ENCODE data around the gene RHBG.

The RHBG gene

DNA sequence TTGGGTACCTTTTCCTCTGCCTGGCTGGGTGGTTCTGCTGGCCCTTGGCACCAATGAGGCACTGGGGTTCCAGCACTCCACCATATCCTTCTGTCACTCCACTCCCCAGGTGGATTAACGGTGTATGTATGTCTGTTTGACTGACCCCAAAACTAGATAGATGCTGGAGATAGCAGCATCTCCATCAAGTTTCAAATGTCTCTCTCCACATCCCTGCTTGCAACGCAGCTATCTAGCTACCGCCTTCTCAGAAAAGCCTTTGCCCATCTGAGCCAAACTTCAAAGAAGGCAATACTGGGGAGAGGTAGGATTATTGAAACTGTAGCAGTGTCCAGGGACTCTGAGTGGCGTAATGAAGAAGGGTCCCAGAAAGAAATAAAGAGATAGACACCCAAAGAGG is 64.0 kb downstream of the RHBG start:
- H3K9ac ChIP-seq (ENCODE audit: low read depth, low read length): no peak overlapping the region
- ATAC-seq (ENCODE audit: insufficient read depth, low read depth) (no peak), DNase-seq (no peak)
- H3K36me3 ChIP-seq (ENCODE audit: insufficient read depth, low read length): no peaks in the 10 kb centered on the region
- H4K20me1 ChIP-seq (ENCODE audit: insufficient read depth, low read length): no peaks in the 10 kb centered on the region
- no peaks in the 10 kb centered on the region for H3K4me1 ChIP-seq (ENCODE audit: insufficient read depth, low read length)
- TF ChIP-seq, protein P1, sequence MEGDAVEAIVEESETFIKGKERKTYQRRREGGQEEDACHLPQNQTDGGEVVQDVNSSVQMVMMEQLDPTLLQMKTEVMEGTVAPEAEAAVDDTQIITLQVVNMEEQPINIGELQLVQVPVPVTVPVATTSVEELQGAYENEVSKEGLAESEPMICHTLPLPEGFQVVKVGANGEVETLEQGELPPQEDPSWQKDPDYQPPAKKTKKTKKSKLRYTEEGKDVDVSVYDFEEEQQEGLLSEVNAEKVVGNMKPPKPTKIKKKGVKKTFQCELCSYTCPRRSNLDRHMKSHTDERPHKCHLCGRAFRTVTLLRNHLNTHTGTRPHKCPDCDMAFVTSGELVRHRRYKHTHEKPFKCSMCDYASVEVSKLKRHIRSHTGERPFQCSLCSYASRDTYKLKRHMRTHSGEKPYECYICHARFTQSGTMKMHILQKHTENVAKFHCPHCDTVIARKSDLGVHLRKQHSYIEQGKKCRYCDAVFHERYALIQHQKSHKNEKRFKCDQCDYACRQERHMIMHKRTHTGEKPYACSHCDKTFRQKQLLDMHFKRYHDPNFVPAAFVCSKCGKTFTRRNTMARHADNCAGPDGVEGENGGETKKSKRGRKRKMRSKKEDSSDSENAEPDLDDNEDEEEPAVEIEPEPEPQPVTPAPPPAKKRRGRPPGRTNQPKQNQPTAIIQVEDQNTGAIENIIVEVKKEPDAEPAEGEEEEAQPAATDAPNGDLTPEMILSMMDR (IDR thresholded peaks at IDR 0.05; ENCODE audit: borderline replicate concordance, extremely low read depth, low read length, poor library complexity, severe bottlenecking): no peak
- TF ChIP-seq EZH2 (IDR thresholded peaks at IDR 0.05; ENCODE audit: borderline replicate concordance, low read depth, low read length, severe bottlenecking): no peak
- H3K4me3 ChIP-seq (ENCODE audit: low read depth in 1 of 2, low read length in 2 of 2): no peak overlapping the region
- H3K79me2 ChIP-seq (ENCODE audit: insufficient read depth, low read length): no peaks in the 10 kb centered on the region
- no peak overlapping the region for H3K4me2 ChIP-seq (ENCODE audit: insufficient read depth, low read length)
- H3K9me3 ChIP-seq (ENCODE audit: insufficient read depth, low read length, severe bottlenecking): no peaks in the 10 kb centered on the region
- H2AFZ ChIP-seq (ENCODE audit: low read depth, low read length): no peak overlapping the region
- H3K27ac ChIP-seq (ENCODE audit: low read length): no peak overlapping the region
- peaks cover 41% of the 10 kb centered on the region for H3K27me3 ChIP-seq (ENCODE audit: insufficient read depth, low read length, poor library complexity)

DNA sequence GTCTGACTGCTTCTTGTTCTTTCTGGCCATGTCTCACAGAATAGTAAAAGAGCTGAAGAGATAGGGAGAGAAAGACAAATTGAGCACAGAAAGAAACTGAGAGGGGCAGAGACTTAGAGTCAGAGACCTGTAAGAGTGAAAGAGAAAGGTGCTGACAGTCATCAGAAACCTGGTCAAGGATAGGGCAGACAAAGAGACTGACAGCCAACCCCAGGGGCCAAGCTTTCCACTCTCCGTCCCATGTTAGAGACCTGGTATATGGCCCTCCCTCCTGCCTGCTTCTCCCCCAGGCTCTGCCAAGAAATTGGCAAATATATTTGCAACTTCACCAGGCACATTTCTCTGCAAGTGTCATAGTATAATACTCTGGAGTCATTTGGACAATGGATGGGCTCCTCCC is 64.6 kb downstream of the RHBG start:
- no peaks in the 10 kb centered on the region for H3K36me3 ChIP-seq (ENCODE audit: insufficient read depth, low read length)
- TF ChIP-seq EZH2 (IDR thresholded peaks at IDR 0.05; ENCODE audit: borderline replicate concordance, low read depth, low read length, severe bottlenecking): no peak
- TF ChIP-seq, protein P1 (IDR thresholded peaks at IDR 0.05; ENCODE audit: borderline replicate concordance, extremely low read depth, low read length, poor library complexity, severe bottlenecking): no peak
- H3K79me2 ChIP-seq (ENCODE audit: insufficient read depth, low read length): no peaks in the 10 kb centered on the region
- H3K27ac ChIP-seq (ENCODE audit: low read length): no peak overlapping the region
- H2AFZ ChIP-seq (ENCODE audit: low read depth, low read length): no peak overlapping the region
- H4K20me1 ChIP-seq (ENCODE audit: insufficient read depth, low read length): no peaks in the 10 kb centered on the region
- H3K9ac ChIP-seq (ENCODE audit: low read depth, low read length): no peak overlapping the region
- H3K4me2 ChIP-seq (ENCODE audit: insufficient read depth, low read length): no peak overlapping the region
- peaks cover 2% of the 10 kb centered on the region; the same call in 1 of the 2 replicates for H3K4me1 ChIP-seq (ENCODE audit: insufficient read depth, low read length)
- H3K4me3 ChIP-seq (ENCODE audit: low read depth in 1 of 2, low read length in 2 of 2): no peak overlapping the region
- no peaks in the 10 kb centered on the region for H3K9me3 ChIP-seq (ENCODE audit: insufficient read depth, low read length, severe bottlenecking)
- no peak for DNase-seq
- ATAC-seq (ENCODE audit: insufficient read depth, low read depth): no peak
- peaks cover 37% of the 10 kb centered on the region for H3K27me3 ChIP-seq (ENCODE audit: insufficient read depth, low read length, poor library complexity)
